ENCODE measurements around the gene TP53INP2.
"Not testable (repeated sequence)": the region's sequence is repeated elsewhere in the genome, so short reads cannot be mapped to it uniquely, and the experiment has no call there.

The TP53INP2 gene

DNA sequence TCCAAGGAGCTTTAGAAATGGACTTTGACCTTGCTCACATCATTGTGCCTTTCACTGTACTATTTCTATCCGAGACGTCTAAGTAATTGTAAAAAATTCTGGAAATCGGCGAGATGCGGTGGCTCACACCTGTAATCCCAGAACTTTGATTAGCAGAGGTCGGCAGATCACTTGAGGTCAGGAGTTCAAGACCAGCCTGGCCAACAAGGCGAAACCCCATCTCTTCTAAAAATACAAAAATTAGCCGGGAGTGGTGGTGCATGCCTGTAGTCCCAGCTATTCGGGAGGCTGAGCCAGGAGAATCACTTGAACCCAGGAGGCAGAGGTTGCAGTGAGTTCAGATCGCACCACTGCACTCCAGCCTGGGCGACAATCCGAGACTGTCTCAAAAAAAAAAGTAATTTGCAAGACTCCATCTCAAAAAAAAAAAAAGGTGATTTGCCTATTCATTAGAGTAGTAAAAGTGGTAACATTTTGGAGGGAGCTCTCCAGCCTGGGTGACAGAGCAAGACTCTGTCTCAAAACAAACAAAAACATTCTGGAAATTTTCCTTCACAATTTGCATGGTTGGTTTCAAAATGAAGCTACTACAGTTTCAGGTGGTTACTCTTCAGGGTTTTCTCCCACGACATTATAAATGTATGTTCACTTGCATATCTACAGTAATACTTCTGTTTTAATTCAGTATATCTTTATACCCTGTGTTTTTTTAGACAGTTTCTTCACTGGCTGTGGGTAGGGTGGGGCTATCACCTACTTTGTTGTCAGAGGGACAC is 15.3 kb downstream of the TP53INP2 start:
- not testable (repeated sequence) for H3K4me3 ChIP-seq (ENCODE audit: low read depth, low read length); DNase-seq (ENCODE audit: low read depth)

GRCh38 chr20:34720266-34720665 is 16.1 kb downstream of the TP53INP2 start:
- DNase-seq (ENCODE audit: low read depth): no peak
- no peak overlapping the region for H3K4me3 ChIP-seq (ENCODE audit: low read depth, low read length)

- not testable (repeated sequence) for H3K4me3 ChIP-seq (ENCODE audit: low read depth, low read length); DNase-seq (ENCODE audit: low read depth)
These were observed 18.4 kb downstream of the TP53INP2 start for GRCh38 chr20:34722560-34722959.

- no peak overlapping the region for H3K4me3 ChIP-seq (ENCODE audit: low read depth, low read length)
- no peak for DNase-seq (ENCODE audit: low read depth)
These were observed 20.0 kb downstream of the TP53INP2 start for GRCh38 chr20:34724172-34724571.

GRCh38 chr20:34729416-34729815 is 25.3 kb downstream of the TP53INP2 start:
- no peak for DNase-seq (ENCODE audit: low read depth)
- H3K4me3 ChIP-seq (ENCODE audit: low read depth, low read length): no peak overlapping the region

DNA sequence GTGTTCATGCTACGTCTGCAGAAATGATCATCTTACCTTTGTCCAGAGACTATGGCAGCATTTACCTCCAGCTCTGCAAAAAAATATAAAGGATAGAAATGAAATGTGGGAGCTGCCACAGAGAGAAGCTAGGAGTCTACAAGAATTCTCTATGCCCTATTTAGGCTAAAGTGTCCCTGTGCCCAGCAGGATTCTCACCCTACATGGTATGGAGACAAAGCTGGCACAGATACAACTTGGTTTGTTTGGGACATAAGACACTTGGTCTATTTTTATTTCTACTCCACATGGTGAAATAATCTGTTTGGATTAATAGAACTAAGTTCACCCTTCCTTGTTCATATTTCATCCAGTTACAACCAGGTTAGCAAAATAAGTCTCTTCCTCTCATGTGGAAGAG is 28.4 kb downstream of the TP53INP2 start:
- DNase-seq (ENCODE audit: low read depth): no peak

GRCh38 chr20:34736106-34736735 is 32.1 kb downstream of the TP53INP2 start:
- no peak overlapping the region for H3K4me3 ChIP-seq (ENCODE audit: low read depth, low read length)

More for the DNA sequence above, 28.4 kb downstream of the TP53INP2 start:
- no peak overlapping the region for H3K4me3 ChIP-seq (ENCODE audit: low read depth, low read length)

DNA sequence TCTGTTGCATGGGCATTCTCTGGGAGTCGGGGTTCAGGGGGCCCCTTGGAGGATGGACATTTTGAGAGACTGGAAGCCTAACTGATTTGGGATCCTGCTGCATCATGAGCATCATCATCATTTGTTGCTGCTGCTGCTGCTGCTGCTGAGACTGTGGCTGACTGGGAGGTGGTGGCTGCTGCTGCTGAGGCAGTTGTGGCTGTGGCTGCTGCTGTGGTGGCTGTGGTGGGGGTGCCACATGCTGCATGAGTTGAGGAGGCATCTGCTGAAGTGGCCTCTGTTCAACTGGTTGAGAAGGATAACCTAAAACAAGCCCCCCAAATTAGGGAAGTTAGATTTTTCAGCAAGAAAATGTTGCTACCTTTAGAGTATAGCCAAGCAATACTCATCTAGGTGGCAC is 38.9 kb downstream of the TP53INP2 start:
- no peak overlapping the region for H3K4me3 ChIP-seq (ENCODE audit: low read depth, low read length)
- DNase-seq (ENCODE audit: low read depth): no peak

More at GRCh38 chr20:34736106-34736735, 32.1 kb downstream of the TP53INP2 start:
- no peak for DNase-seq (ENCODE audit: low read depth)

DNA sequence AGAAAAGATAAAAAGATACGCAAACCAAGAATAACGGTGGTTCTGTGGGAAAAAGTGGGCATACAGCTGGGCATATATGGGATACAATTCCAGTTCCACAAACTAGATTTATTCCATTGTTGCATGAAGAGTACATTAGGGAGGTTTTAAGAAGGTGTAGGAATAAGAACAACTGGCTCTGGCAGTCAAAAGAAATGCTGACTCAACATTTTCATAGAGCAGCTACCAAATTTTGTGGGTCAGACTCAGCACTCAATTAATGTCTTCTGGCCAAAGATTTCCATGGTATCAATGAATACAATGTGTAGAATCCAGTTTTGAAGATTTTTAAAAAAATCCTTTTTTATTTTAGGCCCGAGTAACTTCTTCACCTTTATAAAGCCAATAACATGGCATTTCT is 40.2 kb downstream of the TP53INP2 start:
- no peak for DNase-seq (ENCODE audit: low read depth)
- H3K4me3 ChIP-seq (ENCODE audit: low read depth, low read length): no peak overlapping the region

GRCh38 chr20:34744847-34745246 is 40.7 kb downstream of the TP53INP2 start:
- H3K4me3 ChIP-seq (ENCODE audit: low read depth, low read length): no peak overlapping the region
- DNase-seq (ENCODE audit: low read depth): no peak

DNA sequence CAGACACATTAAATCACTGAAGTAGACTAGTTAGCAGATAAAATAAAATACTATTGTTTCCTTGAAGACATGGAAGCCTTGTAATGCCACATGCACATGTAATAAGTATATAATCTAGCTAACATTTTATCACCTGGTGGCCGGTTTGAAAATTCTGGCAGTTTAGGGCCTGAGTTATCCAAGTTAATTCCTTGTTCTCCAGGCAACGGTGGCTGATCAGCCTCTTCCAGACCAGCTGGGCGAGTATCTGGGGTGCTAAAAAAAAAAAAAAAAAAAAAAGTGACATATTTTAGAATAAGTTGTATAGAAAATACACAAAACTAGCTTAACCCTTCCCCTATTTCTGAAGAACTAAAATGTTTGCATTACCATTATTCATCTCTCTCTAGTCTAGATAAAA is 42.5 kb downstream of the TP53INP2 start:
- H3K4me3 ChIP-seq (ENCODE audit: low read depth, low read length): no peak overlapping the region
- DNase-seq (ENCODE audit: low read depth): no peak

DNA sequence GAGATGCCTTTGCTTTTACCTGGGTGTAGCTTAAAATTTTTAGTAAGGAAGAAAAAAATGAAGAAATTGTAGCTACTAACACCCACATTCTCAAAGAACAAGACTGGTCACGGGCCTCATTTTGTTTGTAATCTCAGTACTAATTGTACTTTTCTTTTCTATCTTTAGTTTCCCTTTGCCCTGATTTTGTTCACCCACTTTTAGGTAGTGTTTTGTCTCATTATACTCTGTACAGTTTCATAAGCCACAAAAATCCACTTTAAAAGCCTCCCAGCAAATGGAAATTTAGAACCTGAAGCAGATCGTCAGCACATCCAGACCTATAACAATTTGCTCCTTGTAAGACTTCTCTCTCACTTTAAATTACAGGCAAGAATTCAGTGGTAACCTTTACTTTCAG is 43.3 kb downstream of the TP53INP2 start:
- no peak overlapping the region for H3K4me3 ChIP-seq (ENCODE audit: low read depth, low read length)
- no peak for DNase-seq (ENCODE audit: low read depth)

GRCh38 chr20:34748709-34749108 is 44.6 kb downstream of the TP53INP2 start:
- H3K4me3 ChIP-seq (ENCODE audit: low read depth, low read length): no peak overlapping the region
- no peak for DNase-seq (ENCODE audit: low read depth)

- no peak for DNase-seq (ENCODE audit: low read depth)
- H3K4me3 ChIP-seq (ENCODE audit: low read depth, low read length): no peak overlapping the region
These were observed 46.3 kb downstream of the TP53INP2 start for GRCh38 chr20:34750484-34750883.

GRCh38 chr20:34751453-34751852 is 47.3 kb downstream of the TP53INP2 start:
- H3K4me3 ChIP-seq (ENCODE audit: low read depth, low read length): no peak overlapping the region
- DNase-seq (ENCODE audit: low read depth): no peak

DNA sequence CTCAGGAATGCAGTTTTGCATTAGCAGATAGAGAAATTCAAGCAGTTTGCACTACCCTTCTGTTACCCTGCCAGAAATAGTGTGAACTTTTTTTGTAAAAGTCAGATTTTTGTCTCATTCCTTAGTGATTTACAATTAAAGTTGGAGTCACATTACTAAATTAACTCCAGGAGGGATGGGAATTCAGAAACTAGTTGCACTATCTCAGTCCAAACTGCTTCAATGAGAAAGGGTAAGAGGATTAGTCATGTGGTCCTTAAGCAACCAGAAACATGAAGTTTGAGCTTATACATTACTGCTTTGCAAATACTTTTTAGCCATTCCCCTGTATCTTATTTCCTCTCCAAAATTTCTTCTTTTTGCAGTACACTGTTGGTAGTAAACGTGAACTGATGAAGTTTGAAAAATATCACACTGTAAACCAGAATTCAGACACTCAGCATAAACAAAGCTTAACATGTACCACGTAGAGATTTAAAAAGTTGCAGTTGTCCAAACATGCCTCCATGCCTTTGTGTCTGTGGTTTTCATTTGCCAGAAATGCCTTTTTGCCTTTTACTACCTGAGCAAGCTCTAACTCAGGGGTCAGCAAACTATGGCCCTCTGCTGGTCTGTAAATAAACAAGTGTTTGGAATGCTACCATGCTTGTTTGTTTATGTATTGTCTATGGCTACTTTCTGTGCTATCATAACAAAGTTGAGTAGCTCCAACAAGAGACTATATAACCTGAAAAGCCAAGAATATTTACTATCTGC is 49.7 kb downstream of the TP53INP2 start:
- no peak overlapping the region for H3K4me3 ChIP-seq (ENCODE audit: low read depth, low read length)
- DNase-seq (ENCODE audit: low read depth): no peak

- no peak overlapping the region for H3K4me3 ChIP-seq (ENCODE audit: low read depth, low read length)
- DNase-seq (ENCODE audit: low read depth): no peak
These were observed 50.5 kb downstream of the TP53INP2 start for GRCh38 chr20:34754611-34755010.

- no peak for DNase-seq (ENCODE audit: low read depth)
- H3K4me3 ChIP-seq (ENCODE audit: low read depth, low read length): no peak overlapping the region
These were observed 51.2 kb downstream of the TP53INP2 start for GRCh38 chr20:34755367-34755766.

GRCh38 chr20:34762031-34762555 is 57.9 kb downstream of the TP53INP2 start:
- DNase-seq (ENCODE audit: low read depth): no peak
- no peak overlapping the region for H3K4me3 ChIP-seq (ENCODE audit: low read depth, low read length)
